ENCODE data around the gene PAM16.

DNA sequence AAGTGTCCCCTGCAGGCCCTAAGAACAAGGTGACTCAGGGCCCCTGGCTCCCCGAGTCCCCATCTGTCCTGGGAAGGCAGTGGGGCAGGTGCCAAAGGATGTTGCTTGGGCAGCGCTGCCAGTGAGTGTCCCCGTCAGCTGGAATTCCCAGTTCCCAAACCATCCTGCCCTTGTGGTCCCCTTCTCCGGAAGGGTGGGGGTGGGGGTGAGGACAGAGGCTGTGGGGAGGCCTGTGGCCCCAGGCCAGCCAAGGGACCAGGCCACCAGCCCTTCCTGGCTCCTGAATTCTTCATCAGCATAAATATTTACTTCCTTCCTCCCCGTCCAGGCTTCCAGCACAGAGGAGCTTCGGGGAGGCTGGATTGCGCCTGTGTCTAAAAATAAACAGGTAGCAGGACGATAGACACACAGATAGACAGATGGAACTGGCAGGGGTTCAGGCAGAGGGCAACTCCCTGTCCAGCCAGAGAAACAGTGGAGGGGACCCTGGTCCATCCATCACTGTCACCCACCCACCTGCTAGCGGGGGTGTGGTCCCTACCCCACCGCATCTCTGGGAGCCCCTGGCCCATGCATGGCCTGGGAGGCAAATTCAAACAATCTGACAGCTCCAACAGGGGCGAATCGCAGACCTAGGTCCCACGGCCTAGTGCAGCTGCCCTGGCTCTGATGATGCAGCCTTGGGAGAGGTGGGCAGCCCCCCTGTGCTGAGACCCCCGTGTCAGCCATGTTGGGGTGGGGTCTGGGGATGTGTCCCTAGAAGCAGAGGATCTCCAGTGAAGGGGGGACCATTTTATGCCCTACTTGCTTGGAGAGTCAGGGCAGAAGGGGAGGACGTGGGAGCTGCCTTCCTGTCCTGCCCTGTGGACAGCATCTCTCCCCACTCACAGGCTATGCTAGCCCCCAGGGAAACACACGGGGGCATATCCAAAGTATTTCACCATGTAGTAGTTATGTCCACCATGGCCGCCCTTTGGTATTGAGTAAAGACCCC lies 22.0 kb downstream of the PAM16 start:
- TF ChIP-seq, protein P1, sequence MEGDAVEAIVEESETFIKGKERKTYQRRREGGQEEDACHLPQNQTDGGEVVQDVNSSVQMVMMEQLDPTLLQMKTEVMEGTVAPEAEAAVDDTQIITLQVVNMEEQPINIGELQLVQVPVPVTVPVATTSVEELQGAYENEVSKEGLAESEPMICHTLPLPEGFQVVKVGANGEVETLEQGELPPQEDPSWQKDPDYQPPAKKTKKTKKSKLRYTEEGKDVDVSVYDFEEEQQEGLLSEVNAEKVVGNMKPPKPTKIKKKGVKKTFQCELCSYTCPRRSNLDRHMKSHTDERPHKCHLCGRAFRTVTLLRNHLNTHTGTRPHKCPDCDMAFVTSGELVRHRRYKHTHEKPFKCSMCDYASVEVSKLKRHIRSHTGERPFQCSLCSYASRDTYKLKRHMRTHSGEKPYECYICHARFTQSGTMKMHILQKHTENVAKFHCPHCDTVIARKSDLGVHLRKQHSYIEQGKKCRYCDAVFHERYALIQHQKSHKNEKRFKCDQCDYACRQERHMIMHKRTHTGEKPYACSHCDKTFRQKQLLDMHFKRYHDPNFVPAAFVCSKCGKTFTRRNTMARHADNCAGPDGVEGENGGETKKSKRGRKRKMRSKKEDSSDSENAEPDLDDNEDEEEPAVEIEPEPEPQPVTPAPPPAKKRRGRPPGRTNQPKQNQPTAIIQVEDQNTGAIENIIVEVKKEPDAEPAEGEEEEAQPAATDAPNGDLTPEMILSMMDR (IDR thresholded peaks at IDR 0.05; ENCODE audit: low read depth, low read length, poor library complexity, severe bottlenecking), result no peak
- TF ChIP-seq EZH2phosphoT487 (IDR thresholded peaks at IDR 0.05; ENCODE audit: borderline replicate concordance, low read length), result no peak
